ENCODE data around the gene HOXA11.

Gene HOXA11

DNA sequence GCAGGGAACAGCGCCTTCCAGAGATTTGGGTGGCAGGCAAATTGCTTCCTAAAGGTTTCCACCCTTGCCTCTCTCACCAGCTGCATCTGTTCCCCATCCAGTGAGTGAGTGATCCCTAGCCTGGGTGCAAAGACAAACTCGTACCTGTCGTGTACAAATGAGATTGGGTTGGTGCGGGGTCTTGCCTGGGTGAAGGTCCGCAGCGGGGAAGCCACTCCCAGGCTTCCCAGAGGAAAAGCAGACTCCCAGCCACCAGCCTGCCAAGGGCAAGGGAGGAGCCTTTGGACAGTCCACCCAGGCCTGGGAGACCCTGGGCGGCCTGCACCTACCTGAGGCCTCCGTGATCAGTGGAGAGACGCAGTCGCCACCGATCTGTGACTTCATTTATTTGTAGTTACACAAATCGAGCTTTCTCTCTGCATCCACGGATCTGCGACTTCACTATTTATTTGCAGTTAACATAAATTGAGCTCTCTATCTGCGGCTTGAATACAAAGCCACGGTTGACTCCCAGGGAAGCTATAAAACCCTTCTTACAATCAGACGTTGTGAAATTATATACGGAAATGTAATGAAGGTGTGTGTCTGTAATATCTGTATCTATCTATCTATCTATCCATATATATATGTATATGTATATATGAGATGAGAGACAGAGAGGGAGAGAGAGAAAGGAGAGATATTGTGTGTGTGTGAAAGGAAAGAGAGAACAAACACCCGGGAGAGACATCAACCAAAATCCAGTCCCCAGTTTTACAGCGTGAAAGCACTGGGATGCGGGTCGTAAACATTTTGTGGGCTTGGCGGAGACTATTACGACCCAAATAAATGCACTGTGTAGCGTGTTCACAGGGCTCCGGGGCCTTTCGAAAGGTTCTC is 25.5 kb downstream of the HOXA11 start:
- DNase-seq = no peak

GRCh38 chr7:27158436-27159265 is 26.4 kb downstream of the HOXA11 start:
- no peak for DNase-seq

- DNase-seq = no peak
Observed at GRCh38 chr7:27157702-27158431, 27.2 kb downstream of the HOXA11 start.

GRCh38 chr7:27156916-27157701 is 27.9 kb downstream of the HOXA11 start:
- DNase-seq = no peak

GRCh38 chr7:27156508-27156898 is 28.5 kb downstream of the HOXA11 start, which contains the start of gene HOXA7:
Gene HOXA7 (minus strand): TSS chr7:27156675. CDS start chr7:27156545, 130 bp downstream.
- DNase-seq = no peak

DNA sequence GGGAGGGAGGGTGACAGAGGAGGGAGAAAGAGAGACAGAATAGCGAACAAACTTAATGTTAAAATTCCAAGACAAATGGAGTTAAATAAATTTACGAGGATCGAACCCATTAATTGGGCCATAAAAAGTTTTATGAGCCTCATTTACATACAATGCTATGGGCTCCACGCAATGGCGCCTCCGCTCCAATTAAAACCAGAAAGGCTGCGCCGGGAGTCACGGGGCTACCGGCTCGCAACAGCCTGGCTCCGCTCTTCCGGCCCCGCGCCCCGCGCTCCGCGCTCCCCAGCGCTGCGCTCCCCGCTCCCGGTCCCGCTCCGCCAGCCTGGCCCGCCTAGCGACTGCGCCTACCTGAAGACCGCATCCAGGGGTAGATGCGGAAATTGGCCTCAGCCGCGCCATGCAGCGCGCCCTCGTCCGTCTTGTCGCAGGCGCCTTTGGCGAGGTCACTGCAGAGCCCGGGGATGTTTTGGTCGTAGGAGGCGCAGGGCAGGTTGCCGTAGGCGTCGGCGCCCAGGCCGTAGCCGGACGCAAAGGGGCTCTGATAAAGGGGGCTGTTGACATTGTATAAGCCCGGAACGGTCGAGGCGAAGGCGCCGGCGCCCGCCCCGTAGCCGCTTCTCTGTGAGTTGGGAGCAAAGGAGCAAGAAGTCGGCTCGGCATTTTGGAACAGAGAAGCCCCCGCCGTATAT is 29.1 kb downstream of the HOXA11 start:
- DNase-seq = no peak

DNA sequence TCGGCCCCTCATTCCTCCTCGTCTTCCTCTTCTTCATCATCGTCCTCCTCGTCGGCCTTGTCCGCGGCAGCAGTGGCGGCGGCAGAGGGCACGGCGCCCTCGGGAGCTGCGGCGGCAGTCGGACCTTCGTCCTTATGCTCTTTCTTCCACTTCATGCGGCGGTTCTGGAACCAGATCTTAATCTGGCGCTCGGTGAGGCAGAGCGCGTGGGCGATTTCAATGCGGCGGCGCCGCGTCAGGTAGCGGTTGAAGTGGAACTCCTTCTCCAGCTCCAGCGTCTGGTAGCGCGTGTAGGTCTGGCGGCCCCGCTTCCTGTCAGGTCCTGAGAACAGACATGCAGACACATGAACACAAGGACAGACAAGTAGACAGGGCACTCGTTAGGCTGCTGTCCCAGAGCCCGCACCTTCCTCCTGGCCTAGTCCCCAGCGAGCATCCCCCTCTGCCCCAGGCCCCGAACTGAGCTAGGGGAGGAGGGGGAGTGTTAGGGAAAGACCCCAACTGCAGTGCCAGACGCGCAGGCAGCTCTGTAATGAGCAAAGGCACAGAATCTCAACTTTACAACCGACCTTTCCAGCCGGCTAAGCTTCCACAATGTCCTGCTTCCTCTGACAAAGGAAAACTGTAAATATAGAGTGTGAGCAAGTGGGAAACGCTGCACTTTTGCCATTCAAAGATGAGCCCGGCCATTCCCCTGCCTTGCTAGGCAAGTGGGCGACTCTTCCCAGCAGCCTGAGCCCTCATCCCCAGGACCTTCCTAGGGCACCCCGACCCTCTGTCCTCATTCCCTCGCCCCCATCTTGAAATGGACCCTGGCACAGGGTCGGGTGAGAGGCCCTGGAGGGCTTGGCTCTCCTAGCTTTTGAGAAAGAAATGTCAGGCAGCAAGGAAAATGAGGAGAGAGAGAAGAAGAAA is 29.9 kb downstream of the HOXA11 start:
- no peak for DNase-seq

- DNase-seq = no peak
Observed at GRCh38 chr7:27154369-27154768, 30.7 kb downstream of the HOXA11 start.

DNA sequence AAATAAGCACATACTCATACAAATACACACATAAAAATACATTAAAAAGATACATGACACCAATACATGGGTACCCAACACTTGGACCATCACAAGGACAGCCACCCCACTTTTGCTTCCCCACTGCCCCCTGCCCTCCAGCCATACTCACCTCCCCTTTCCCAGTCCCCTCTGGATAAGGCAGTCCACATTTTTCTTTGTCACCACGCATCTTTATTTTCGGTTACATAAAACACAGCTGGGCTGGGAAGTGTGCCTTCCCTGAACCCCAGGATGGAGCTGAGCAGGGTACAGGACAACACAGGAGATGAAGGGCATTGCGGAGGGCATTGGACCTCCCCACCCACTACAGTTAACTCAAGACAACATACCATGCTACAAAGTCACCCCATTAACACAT is 31.5 kb downstream of the HOXA11 start:
- no peak for DNase-seq

DNA sequence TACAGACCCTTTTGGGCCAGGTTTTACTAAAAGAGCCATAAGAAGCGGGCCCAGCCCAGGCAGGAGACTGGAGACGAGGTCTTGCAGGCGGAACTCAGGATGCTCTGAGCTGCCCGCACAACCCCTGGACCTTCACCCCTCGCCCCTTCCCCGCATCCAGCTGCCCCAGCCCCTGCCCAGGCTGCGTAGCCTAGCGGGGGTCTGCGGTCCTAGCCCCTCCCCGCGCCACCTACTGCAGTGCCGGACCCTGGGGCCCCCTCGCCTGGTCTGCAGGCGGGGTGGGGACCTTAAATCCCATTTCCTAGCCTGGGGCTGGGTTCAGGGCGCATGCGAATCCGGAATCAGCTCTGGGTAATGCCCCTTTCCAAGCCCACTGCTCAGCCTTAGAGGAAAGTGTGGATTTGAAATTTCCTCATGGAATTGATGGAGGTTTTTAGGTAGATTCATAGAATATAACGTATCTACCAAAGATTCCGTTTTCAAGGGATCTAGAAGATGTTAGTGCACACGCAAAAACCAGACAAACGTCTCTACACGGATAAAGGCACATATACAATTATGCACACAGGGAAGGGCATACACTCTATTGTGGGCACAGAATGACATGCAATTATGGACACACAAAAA is 32.1 kb downstream of the HOXA11 start:
- DNase-seq = no peak

GRCh38 chr7:27151931-27152815 is 32.9 kb downstream of the HOXA11 start, which contains the start of gene HOXA3:
Gene HOXA3 (minus strand): TSS chr7:27152583. CDS start chr7:27110640, 41,943 bp downstream.
- no peak for DNase-seq

GRCh38 chr7:27151341-27151930 is 33.6 kb downstream of the HOXA11 start:
- DNase-seq = no peak

- peak in 12 of 51 donors; percentile 4 to 56 (median 17) for DNase-seq
Observed at GRCh38 chr7:27150568-27151340, 34.3 kb downstream of the HOXA11 start.

GRCh38 chr7:27149842-27150567 is 35.0 kb downstream of the HOXA11 start:
- DNase-seq = no peak
